GM12872 (cell line): ENCODE results near the gene ZBTB24.

ENCODE experiments used
- CTCF ChIP-seq: IDR thresholded peaks from 3 replicates; pipeline ENCODE4 v1.5.1; 2011; ENCODE audit warnings: low read depth, mild to moderate bottlenecking, low read length, moderate library complexity; ENCODE audit not compliant: insufficient read depth

Gene ZBTB24

GRCh38 chr6:109447087-109447486 is 35.9 kb downstream of the ZBTB24 start:
- TF ChIP-seq CTCF, result no peak

- no peak for TF ChIP-seq CTCF
Observed at GRCh38 chr6:109446541-109446940, 36.5 kb downstream of the ZBTB24 start.

- TF ChIP-seq CTCF, result no peak
Observed at GRCh38 chr6:109446072-109446471, 36.9 kb downstream of the ZBTB24 start.

- TF ChIP-seq CTCF, result 0 out of 3 replicates have a peak, but pooled peaks have one; percentile 13
Observed at GRCh38 chr6:109445382-109445781, 37.6 kb downstream of the ZBTB24 start.

GRCh38 chr6:109443425-109443950 is 39.5 kb downstream of the ZBTB24 start:
- no peak for TF ChIP-seq CTCF

- no peak for TF ChIP-seq CTCF
Observed at GRCh38 chr6:109442393-109442924, 40.6 kb downstream of the ZBTB24 start.

- peak; percentile 32; the same call in 2 of the 3 replicates for TF ChIP-seq CTCF
Observed at GRCh38 chr6:109441069-109441816, 41.8 kb downstream of the ZBTB24 start.
